ENCODE data around the gene RPL37. TPM values are rescaled to one million over a fixed set of nuclear protein-coding genes. Genes with fewer than 3 reads are reported as not detected.
"Not testable (repeated sequence)": the region's sequence is repeated elsewhere in the genome, so short reads cannot be mapped to it uniquely, and the experiment has no call there.

Gene RPL37
- total RNA-seq, 1 experiment from 2014 or later, result 1,413 TPM

DNA sequence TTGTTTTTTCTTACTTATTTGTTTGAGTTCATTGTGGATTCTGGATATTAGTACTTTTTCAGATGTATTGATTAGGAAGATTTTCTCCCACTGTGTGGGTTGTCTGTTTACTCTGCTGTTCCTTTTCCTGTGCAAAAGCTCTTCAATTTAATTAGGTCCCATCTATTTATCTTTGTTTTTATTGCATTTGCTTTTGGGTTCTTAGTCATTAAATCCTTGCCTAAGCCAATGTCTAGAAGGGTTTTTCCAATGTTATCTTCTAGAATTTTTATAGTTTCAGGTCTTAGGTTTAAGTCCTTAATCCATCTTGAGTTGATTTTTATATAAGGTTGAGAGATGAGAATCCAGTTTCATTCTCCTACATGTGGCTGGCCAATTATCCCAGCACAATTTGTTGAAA, 40.7 kb downstream of the RPL37 start:
- H3K4me3 ChIP-seq (ENCODE audit: insufficient read depth, low read depth, low read length); DNase-seq; H3K36me3 ChIP-seq (replicated peaks; ENCODE audit: control insufficient read depth, insufficient read depth, low read length); H3K27me3 ChIP-seq (ENCODE audit: control insufficient read depth, insufficient read depth, low read length): not testable (repeated sequence)

DNA sequence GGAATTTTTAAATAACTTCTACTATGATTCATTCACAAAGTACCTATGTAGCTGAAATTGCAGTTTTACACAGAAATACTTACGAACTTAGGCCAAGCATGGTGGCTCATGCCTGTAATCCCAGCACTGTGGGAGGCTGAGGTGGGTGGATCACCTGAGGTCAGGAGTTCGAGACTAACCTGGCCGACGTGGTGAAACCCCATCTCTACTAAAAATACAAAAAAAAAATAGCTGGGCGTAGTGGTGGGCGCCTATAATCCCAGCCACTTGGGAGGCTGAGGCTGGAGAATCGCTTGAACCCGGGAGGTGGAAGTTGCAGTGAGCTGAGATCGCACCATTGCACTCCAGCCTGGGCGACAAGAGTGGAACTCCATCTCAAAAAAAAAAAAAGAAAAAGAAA, 42.3 kb downstream of the RPL37 start:
- DNase-seq; H3K27me3 ChIP-seq (ENCODE audit: control insufficient read depth, insufficient read depth, low read length); H3K36me3 ChIP-seq (replicated peaks; ENCODE audit: control insufficient read depth, insufficient read depth, low read length); H3K4me3 ChIP-seq (ENCODE audit: insufficient read depth, low read depth, low read length): not testable (repeated sequence)

DNA sequence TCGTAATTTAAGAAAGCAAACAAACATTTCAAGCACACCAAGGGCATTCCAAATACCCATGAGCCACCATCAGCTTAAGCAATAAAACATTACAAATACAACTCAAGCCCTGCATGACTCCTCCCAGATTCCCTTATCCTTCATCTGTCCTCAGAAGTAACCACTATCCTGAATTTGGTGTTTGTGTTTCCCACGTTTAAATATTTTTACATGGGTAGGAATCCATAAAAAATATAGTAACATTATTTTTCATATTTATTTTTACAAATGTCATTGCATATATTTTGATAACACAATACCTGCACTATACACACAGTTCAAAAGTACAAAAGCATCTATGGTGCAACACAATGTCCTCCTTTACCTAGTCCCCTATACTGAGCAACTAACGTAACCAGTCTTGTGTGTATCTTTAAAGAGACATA, 43.3 kb downstream of the RPL37 start:
- Histone ChIP-seq H3K36me3 (replicated peaks; ENCODE audit: control insufficient read depth, insufficient read depth, low read length) (no peaks in the 10 kb centered on the region), H3K27me3 (ENCODE audit: control insufficient read depth, insufficient read depth, low read length) (no peaks in the 10 kb centered on the region), H3K4me3 (ENCODE audit: insufficient read depth, low read depth, low read length) (no peak overlapping the region)
- no peak for DNase-seq

DNA sequence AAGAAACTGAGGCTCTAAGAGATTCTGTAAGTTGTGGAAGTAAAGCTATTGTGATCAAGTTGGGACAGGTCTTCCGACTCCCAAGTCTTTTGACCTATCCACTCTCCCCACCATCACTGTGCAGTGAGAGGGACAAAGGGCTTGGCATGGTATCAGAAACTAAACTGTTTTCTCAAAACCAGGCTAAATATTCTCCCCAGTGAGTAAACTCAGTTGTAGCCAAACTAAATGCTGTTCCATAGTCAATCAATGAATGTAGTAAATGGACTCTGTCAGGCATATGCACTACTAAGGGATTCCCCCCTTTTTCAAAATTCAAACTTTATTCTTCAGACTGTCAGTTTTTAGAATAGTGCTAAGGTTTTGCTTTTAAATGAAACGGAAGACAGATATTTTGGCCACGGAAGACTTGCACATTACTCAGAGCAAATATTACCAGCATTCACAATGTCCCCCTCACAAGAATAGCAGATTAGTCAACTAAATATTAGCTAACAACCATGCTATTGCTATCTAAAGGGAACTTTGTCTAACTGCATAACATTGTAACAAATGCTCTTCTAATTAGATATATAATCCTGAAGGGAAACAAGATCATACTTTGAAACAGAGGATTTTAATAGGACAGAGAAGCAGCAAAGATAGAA, 44.0 kb downstream of the RPL37 start:
- no peak for DNase-seq
- no peak overlapping the region for H3K4me3 ChIP-seq (ENCODE audit: insufficient read depth, low read depth, low read length)
- H3K27me3 ChIP-seq (ENCODE audit: control insufficient read depth, insufficient read depth, low read length), result no peaks in the 10 kb centered on the region

GRCh38 chr5:40788941-40789340, 46.1 kb downstream of the RPL37 start:
- DNase-seq; H3K4me3 ChIP-seq (ENCODE audit: insufficient read depth, low read depth, low read length); H3K36me3 ChIP-seq (replicated peaks; ENCODE audit: control insufficient read depth, insufficient read depth, low read length); H3K27me3 ChIP-seq (ENCODE audit: control insufficient read depth, insufficient read depth, low read length): not testable (repeated sequence)

More for the DNA sequence above, 44.0 kb downstream of the RPL37 start:
- no peaks in the 10 kb centered on the region for H3K36me3 ChIP-seq (replicated peaks; ENCODE audit: control insufficient read depth, insufficient read depth, low read length)

- no peak for DNase-seq
- Histone ChIP-seq H3K27me3 (ENCODE audit: control insufficient read depth, insufficient read depth, low read length) (no peaks in the 10 kb centered on the region), H3K36me3 (replicated peaks; ENCODE audit: control insufficient read depth, insufficient read depth, low read length) (no peaks in the 10 kb centered on the region), H3K4me3 (ENCODE audit: insufficient read depth, low read depth, low read length) (no peak overlapping the region)
These were observed 47.0 kb downstream of the RPL37 start for GRCh38 chr5:40787986-40788385.

DNA sequence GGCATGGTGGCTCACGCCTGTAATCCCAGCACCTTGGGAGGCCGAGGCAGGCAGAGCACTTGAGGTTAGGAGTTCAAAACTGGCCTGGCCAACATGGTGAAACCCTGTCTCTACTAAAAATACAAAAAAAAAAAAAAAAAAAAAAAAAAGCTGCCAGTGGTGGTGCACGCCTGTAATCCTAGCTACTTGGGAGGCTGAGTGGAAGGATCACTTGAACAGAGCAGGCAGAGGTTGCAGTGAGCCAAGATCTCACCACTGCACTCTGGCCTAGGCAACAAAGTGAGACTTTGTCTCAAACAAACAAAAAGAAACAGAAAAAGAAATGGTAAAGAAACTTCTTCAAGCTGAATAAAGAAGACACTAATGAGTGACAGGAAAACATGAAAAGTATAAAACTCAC, 48.4 kb downstream of the RPL37 start:
- not testable (repeated sequence) for H3K36me3 ChIP-seq (replicated peaks; ENCODE audit: control insufficient read depth, insufficient read depth, low read length); H3K4me3 ChIP-seq (ENCODE audit: insufficient read depth, low read depth, low read length); H3K27me3 ChIP-seq (ENCODE audit: control insufficient read depth, insufficient read depth, low read length); DNase-seq

DNA sequence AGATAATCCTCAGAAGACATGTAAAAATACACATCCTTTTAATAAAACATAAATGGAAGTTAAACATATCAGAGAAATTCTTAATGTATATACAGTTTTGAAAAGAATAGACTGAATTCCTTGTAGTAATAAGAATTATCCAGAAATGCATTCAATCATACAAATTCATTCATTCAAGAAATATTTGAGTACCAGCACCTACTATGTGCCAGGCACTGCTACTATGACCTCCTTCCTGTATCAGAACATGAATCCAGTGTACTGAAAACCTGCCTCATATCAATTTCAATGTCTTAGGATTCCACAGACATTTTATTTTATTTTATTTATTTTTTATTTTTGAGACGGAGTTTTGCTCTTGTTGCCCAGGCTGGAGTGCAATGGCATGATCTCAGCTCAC, 50.1 kb downstream of the RPL37 start:
- no peaks in the 10 kb centered on the region for H3K36me3 ChIP-seq (replicated peaks; ENCODE audit: control insufficient read depth, insufficient read depth, low read length)
- H3K27me3 ChIP-seq (ENCODE audit: control insufficient read depth, insufficient read depth, low read length), result no peaks in the 10 kb centered on the region
- no peak overlapping the region for H3K4me3 ChIP-seq (ENCODE audit: insufficient read depth, low read depth, low read length)
- no peak for DNase-seq

DNA sequence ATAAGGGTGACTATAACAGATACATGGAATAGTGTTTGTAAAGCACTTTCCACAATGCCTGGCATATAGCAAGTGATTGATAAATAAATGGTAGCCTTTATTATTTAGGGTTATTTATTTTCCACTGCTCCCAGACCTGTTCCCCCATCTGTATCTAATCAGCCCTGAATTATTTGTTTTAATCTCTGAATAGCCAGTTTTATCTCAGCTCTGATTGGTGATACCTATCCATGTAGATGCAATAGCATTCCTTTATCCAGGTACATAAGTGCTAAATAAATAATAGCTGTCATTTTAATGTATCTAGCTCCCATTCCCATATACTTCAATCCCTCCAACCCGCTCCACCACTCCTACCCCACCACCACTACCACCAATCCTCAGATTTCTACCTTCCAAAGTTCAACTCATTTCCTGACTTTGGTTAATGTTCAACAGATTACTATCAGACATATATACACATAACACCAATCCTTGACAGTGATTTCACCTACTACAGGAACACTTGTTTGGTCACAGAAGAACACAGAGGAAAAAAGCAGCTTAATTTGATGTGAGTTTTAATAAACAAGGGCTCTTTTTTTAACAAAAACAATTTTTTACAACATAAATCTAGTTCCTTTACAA, 50.9 kb downstream of the RPL37 start:
- Histone ChIP-seq H3K4me3 (ENCODE audit: insufficient read depth, low read depth, low read length) (no peak overlapping the region), H3K27me3 (ENCODE audit: control insufficient read depth, insufficient read depth, low read length) (no peaks in the 10 kb centered on the region), H3K36me3 (replicated peaks; ENCODE audit: control insufficient read depth, insufficient read depth, low read length) (no peaks in the 10 kb centered on the region)
- no peak for DNase-seq

GRCh38 chr5:40781843-40782409, 53.1 kb downstream of the RPL37 start:
- Histone ChIP-seq H3K4me3 (ENCODE audit: insufficient read depth, low read depth, low read length) (no peak overlapping the region), H3K36me3 (replicated peaks; ENCODE audit: control insufficient read depth, insufficient read depth, low read length) (no peaks in the 10 kb centered on the region), H3K27me3 (ENCODE audit: control insufficient read depth, insufficient read depth, low read length) (no peaks in the 10 kb centered on the region)
- no peak for DNase-seq

- H3K36me3 ChIP-seq (replicated peaks; ENCODE audit: control insufficient read depth, insufficient read depth, low read length), result peaks cover 2% of the 10 kb centered on the region; the same call in 1 of the 2 replicates
- H3K27me3 ChIP-seq (ENCODE audit: control insufficient read depth, insufficient read depth, low read length), result no peaks in the 10 kb centered on the region
- no peak overlapping the region for H3K4me3 ChIP-seq (ENCODE audit: insufficient read depth, low read depth, low read length)
- DNase-seq, result no peak
These were observed 54.2 kb downstream of the RPL37 start for GRCh38 chr5:40780858-40781257.

- no peak for DNase-seq
- no peaks in the 10 kb centered on the region for H3K27me3 ChIP-seq (ENCODE audit: control insufficient read depth, insufficient read depth, low read length)
- no peak overlapping the region for H3K4me3 ChIP-seq (ENCODE audit: insufficient read depth, low read depth, low read length)
- H3K36me3 ChIP-seq (replicated peaks; ENCODE audit: control insufficient read depth, insufficient read depth, low read length), result peaks cover 3% of the 10 kb centered on the region; the same call in 1 of the 2 replicates
These were observed 54.8 kb downstream of the RPL37 start for GRCh38 chr5:40780199-40780598.

- DNase-seq, result no peak
- H3K27me3 ChIP-seq (ENCODE audit: control insufficient read depth, insufficient read depth, low read length), result no peaks in the 10 kb centered on the region
- H3K36me3 ChIP-seq (replicated peaks; ENCODE audit: control insufficient read depth, insufficient read depth, low read length), result peaks cover 3% of the 10 kb centered on the region; the same call in 1 of the 2 replicates
- no peak overlapping the region for H3K4me3 ChIP-seq (ENCODE audit: insufficient read depth, low read depth, low read length)
These were observed 55.5 kb downstream of the RPL37 start for GRCh38 chr5:40779561-40779960.

GRCh38 chr5:40778133-40778532, 56.9 kb downstream of the RPL37 start:
- H3K4me3 ChIP-seq (ENCODE audit: insufficient read depth, low read depth, low read length), result no peak overlapping the region

DNA sequence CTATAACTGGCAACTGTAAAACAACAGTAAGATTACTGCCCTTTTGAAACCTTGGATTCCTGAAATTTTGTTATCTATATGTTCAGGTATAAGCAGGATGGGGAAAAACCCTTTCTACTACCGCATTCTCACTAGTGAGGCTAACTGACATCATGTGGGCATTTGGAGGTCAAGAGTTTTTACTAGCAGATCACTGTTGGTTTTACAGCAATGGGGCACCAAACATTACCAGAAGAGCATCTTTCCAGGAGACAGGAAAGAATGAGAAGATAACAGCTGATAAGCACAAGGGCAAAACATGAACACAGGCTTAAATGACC, 58.4 kb downstream of the RPL37 start:
- no peak for DNase-seq
- peaks cover 3% of the 10 kb centered on the region; the same call in 1 of the 2 replicates for H3K36me3 ChIP-seq (replicated peaks; ENCODE audit: control insufficient read depth, insufficient read depth, low read length)

More at GRCh38 chr5:40778133-40778532, 56.9 kb downstream of the RPL37 start:
- DNase-seq, result no peak
- Histone ChIP-seq H3K27me3 (ENCODE audit: control insufficient read depth, insufficient read depth, low read length) (no peaks in the 10 kb centered on the region), H3K36me3 (replicated peaks; ENCODE audit: control insufficient read depth, insufficient read depth, low read length) (peaks cover 3% of the 10 kb centered on the region; the same call in 1 of the 2 replicates)

More for the DNA sequence above, 58.4 kb downstream of the RPL37 start:
- Histone ChIP-seq H3K27me3 (ENCODE audit: control insufficient read depth, insufficient read depth, low read length) (no peaks in the 10 kb centered on the region), H3K4me3 (ENCODE audit: insufficient read depth, low read depth, low read length) (no peak overlapping the region)
